Measurements from ENCODE around the gene IL21R.

Gene IL21R

GRCh38 chr16:27468941-27469531 is 67.1 kb downstream of the IL21R start:
- no peak for DNase-seq

GRCh38 chr16:27470567-27471431 is 68.8 kb downstream of the IL21R start:
- no peak for DNase-seq

GRCh38 chr16:27471661-27472060 is 69.7 kb downstream of the IL21R start:
- DNase-seq = no peak

- DNase-seq = no peak
These were observed 70.4 kb downstream of the IL21R start for GRCh38 chr16:27472091-27473020.

GRCh38 chr16:27473101-27473900 is 71.3 kb downstream of the IL21R start:
- DNase-seq = no peak

GRCh38 chr16:27474041-27474440 is 72.1 kb downstream of the IL21R start:
- no peak for DNase-seq

GRCh38 chr16:27474921-27475320 is 72.9 kb downstream of the IL21R start:
- DNase-seq = no peak

GRCh38 chr16:27475561-27475960 is 73.6 kb downstream of the IL21R start:
- DNase-seq = no peak

- DNase-seq = no peak
These were observed 74.3 kb downstream of the IL21R start for GRCh38 chr16:27476240-27476639.

GRCh38 chr16:27480761-27481160 is 78.8 kb downstream of the IL21R start:
- DNase-seq = no peak

GRCh38 chr16:27481282-27481934 is 79.4 kb downstream of the IL21R start:
- no peak for DNase-seq

- DNase-seq = no peak
These were observed 80.6 kb downstream of the IL21R start for GRCh38 chr16:27482397-27483087.

- no peak for DNase-seq
These were observed 81.1 kb downstream of the IL21R start for GRCh38 chr16:27483088-27483437.

- no peak for DNase-seq
These were observed 81.7 kb downstream of the IL21R start for GRCh38 chr16:27483624-27484023.

GRCh38 chr16:27485126-27485525 is 83.2 kb downstream of the IL21R start:
- DNase-seq = no peak

GRCh38 chr16:27485811-27486210 is 83.8 kb downstream of the IL21R start:
- no peak for DNase-seq

- DNase-seq = no peak
These were observed 84.4 kb downstream of the IL21R start for GRCh38 chr16:27486344-27486743.

GRCh38 chr16:27486760-27487159 is 84.8 kb downstream of the IL21R start:
- no peak for DNase-seq

GRCh38 chr16:27489421-27489820 is 87.4 kb downstream of the IL21R start:
- DNase-seq = no peak

GRCh38 chr16:27489906-27490305 is 87.9 kb downstream of the IL21R start:
- DNase-seq = no peak

- no peak for DNase-seq
These were observed 90.1 kb downstream of the IL21R start for GRCh38 chr16:27491894-27492587.
